ENCODE results near the gene ATP2C1.
"Not testable (repeated sequence)": the region's sequence is repeated elsewhere in the genome, so short reads cannot be mapped to it uniquely, and the experiment has no call there.

The ATP2C1 gene

DNA sequence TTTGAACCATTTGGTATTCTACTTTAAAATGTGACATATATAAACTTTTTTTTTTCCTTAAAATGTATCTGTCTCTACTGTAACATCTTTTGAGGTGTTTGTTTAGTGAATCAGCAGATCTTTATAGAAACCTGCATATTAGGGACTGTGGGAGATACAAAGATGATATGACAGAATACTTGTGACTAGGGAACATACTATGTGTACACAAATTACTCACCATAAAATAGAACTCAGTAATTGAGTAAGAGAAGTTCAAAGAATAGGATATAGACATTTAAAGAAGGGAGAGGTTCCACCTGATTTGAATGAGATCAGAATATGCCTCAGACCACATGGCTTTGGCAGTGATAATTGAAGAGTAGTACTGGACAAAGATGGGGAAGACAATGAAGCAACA lies 47.9 kb downstream of the ATP2C1 start:
- no peak for DNase-seq

GRCh38 chr3:130946882-130947281 lies 53.0 kb downstream of the ATP2C1 start:
- DNase-seq = no peak

- no peak for DNase-seq
Observed at GRCh38 chr3:130948001-130948773, 54.3 kb downstream of the ATP2C1 start.

- no peak for DNase-seq
Observed at GRCh38 chr3:130948929-130949328, 55.0 kb downstream of the ATP2C1 start.

GRCh38 chr3:130950124-130950523 lies 56.2 kb downstream of the ATP2C1 start:
- no peak for DNase-seq

DNA sequence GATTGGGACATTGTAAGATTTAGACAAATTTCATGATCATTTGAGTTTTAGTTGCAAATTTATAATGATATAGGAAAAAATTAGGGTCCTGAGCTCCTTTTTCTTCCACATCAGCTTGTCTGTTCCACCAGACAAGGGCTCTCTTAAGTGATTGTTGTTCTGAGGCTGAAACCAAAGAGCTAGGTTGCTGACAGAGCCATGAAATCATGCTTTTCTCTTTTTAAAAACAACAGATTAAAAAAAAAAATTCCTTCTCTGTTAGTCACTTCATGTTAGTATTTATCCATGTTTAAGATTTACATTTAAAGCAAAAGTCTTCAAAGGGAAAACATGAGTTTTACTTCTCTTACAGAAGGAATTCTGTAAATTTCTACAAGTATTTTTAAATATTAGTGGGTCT lies 56.8 kb downstream of the ATP2C1 start:
- no peak for DNase-seq

DNA sequence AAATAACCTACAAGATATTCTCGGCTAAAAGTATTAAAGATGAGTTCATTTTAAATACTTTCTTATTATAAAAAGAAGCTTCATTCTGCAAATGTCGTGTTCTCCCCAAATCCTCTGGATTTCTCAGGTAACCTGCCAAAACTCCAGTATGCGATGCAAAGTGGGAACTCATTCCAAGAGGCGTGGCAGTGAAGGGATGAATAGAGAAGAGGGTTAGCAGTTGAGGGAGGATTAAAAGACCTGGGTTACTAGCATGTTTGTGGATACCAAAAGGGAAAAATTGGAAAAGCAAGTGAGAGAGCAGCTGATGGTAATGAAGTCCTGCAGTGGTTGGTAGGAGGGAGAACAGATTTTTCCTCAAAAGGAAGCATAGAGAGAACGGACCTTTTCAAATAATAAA lies 61.6 kb downstream of the ATP2C1 start:
- DNase-seq = no peak

DNA sequence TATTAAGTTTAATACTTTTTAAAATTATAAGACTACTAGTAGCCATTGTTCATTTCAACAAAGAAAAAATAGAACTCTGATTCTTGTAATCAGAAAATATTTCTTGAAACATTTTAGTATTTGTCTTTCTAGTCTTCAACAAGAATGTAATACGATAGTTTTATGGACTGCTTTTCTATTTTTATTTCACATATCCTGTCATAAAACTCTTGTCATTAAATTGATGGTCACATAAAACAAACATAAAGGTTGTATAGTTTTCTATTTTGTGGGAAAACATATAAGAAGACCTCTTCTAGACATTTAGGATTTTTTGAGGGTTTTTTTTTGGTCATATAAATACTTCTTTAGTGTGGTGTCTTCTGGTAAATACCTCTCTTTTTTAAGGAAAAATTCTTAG lies 62.4 kb downstream of the ATP2C1 start:
- DNase-seq = no peak

GRCh38 chr3:130956721-130957120 lies 62.8 kb downstream of the ATP2C1 start:
- no peak for DNase-seq

GRCh38 chr3:130960139-130960795 lies 66.4 kb downstream of the ATP2C1 start:
- DNase-seq = no peak

- DNase-seq = no peak
Observed at GRCh38 chr3:130961458-130961857, 67.6 kb downstream of the ATP2C1 start.

GRCh38 chr3:130963444-130963843 lies 69.6 kb downstream of the ATP2C1 start:
- no peak for DNase-seq

- DNase-seq = no peak
Observed at GRCh38 chr3:130963878-130964277, 70.0 kb downstream of the ATP2C1 start.

- no peak for DNase-seq
Observed at GRCh38 chr3:130967281-130967680, 73.4 kb downstream of the ATP2C1 start.

- no peak for DNase-seq
Observed at GRCh38 chr3:130968221-130968620, 74.3 kb downstream of the ATP2C1 start.

DNA sequence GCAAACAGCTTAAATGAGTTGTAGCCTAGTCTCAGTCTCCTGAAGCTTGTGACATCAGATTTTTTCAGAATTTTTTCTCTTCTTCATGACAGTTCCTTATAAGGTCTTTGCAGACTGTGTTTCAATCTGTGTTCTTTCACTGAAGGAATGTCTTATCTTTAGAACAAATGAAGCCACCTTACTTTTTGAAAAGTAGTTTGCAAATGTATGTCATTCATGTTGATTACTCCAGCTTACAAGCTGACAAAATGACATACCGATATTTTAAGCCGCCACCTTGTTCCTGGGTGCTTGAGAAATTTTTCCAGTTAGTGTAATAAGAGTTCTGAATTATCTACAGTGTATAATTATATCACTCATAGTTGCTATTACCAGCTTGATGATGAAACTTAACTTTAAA lies 75.7 kb downstream of the ATP2C1 start:
- DNase-seq = no peak

DNA sequence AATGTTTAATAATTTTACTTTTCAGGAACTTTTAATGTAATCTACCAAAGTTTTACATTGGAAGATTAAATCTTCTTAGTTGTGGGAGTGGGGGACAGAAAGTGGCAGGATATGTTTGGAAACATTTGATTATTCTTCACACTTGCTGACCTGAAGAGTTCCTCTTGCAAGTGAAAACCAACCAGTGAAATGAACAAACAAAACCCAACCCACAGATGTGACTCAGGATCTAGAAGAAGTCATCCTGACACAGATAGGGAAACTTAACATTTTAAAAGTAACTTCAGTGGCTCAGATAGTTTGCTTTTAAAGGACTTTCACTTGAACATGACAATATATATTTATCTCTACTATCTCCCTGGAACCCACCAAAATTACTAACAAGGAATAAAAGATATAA lies 77.3 kb downstream of the ATP2C1 start:
- DNase-seq = no peak

GRCh38 chr3:130972592-130972991 lies 78.7 kb downstream of the ATP2C1 start:
- DNase-seq = not testable (repeated sequence)

GRCh38 chr3:130973406-130973805 lies 79.5 kb downstream of the ATP2C1 start:
- no peak for DNase-seq

GRCh38 chr3:130974201-130974600 lies 80.3 kb downstream of the ATP2C1 start:
- DNase-seq = no peak

GRCh38 chr3:130975251-130975650 lies 81.4 kb downstream of the ATP2C1 start:
- DNase-seq = no peak

DNA sequence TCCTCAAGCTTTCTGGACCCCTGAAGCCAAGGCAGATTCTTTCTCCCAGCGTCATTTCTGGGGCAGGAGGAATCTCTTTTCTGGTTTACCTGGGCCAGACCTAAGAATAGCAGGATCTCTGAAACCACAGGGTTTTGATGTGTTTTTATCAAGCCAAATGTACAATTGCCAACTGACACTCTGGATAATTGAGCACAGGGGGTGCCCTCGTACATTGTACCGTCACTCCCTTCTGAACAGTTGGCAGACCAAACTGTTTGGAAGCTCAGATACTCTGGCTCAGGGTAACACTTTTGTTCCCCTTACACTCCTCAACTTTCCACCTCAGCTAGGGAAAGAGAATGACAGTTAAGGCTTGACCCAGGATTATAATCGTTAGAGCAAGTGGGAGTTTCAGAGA lies 82.8 kb downstream of the ATP2C1 start:
- no peak for DNase-seq

DNA sequence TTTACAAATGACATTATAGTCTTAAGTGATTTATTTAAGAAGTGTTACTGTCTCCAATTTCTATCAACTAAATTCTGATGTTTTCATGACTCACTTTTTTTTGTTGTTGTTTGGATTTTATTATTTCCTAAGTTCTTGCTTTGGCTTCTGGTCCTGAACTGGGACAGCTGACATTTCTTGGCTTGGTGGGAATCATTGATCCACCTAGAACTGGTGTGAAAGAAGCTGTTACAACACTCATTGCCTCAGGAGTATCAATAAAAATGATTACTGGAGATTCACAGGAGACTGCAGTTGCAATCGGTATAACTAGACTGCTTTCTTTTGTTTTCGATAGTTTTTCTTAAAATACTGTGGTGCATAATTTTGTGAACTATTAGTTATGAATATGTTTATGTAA lies 85.2 kb downstream of the ATP2C1 start:
- DNase-seq = no peak

GRCh38 chr3:130981469-130981868 lies 87.6 kb downstream of the ATP2C1 start:
- DNase-seq = no peak

DNA sequence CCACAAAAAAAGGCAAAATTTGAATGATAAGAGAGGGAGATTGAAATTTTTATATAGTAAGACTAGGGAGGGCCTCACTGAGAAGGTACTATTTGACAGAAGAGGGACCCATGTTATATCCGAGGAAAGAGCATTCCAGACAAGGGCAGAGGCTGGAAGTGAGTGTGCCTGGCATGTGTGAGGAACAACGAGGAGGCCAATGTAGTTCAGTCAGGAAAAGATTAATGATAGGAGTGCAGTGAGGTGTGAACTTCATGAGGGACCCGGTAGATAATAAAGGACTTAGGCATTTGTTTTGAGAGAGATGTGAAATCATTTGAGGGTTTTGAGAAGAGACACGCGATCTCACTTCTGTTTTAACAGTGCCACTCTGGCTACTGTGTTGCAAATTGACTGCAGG lies 96.4 kb downstream of the ATP2C1 start:
- no peak for DNase-seq

Data from NCI-H526 treated with DMSO at 0.1 percent for 48 hours (cell line).